ENCODE data around the gene AQP1.

AQP1 gene

DNA sequence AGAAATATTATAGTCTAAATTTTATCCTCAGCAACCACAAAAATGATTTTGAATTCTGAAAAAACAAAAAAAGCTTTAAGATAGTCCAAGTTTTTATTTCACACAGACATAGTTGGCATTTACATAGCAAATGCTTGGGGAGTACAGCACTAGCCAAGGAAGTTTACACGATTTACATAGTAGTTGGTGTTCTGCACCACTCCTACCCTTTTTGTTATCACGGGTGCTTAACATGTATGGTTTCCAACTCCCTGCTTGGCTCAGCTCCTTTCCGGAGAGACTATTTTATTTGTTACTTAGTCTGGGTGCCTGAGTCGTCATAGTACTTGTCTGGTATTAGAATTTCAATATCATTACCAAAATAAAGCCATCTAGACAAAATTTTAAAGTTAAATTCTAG, 43.3 kb downstream of the AQP1 start:
- no peak for ATAC-seq
- Mint-ChIP-seq H3K36me3 (no peaks in the 10 kb centered on the region), H3K27me3 (peaks cover 20% of the 10 kb centered on the region), H3K4me3 (no peak overlapping the region), H3K27ac (no peak overlapping the region), H3K9me3 (peaks cover 19% of the 10 kb centered on the region), H3K4me1 (no peaks in the 10 kb centered on the region)

DNA sequence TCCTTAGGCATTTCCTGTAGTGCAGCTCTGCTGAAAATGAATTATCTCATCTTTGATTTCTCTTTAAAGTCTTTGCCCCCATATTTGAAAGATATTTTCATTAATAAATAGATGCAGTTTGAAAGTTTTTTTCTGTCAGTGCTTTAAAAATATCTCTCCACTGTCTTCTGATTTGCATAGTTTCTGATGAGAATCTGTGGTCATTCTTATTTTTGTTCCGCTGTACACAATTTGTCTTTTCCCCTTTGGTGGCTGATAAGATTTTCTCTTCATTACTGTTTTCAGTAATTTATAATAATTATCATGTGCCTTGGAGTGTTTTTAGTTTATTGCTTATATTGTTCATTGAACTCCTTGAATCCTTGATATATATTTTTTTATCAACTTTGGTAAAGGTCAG, 45.1 kb downstream of the AQP1 start:
- Mint-ChIP-seq H3K27ac (no peak overlapping the region), H3K4me1 (no peaks in the 10 kb centered on the region), H3K9me3 (peaks cover 21% of the 10 kb centered on the region), H3K4me3 (no peak overlapping the region), H3K27me3 (peaks cover 13% of the 10 kb centered on the region), H3K36me3 (no peaks in the 10 kb centered on the region)
- ATAC-seq: no peak

DNA sequence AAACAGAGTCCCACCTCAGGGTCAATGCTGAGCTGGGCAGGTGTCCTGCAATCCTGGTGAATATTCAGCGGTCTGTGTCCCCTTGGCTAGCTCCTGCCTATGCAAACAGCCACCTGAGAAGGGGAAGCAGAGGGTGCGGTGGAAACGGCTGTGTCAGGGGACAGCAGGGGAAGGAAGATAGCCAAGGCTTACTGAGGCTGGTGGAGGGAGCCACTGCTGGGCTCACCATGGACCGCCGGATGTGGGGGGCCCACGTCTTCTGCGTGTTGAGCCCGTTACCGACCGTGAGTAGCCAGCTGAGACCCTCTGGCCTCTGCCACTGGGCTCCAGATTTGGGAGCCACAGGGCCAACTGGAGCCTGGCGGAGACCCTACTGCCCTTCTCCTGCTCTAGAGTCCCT, 52.2 kb downstream of the AQP1 start, which contains the start of gene GHRHR:
TSS of gene GHRHR (plus strand) at position 112 of the 400 bp plus-strand sequence. CDS start at position 228, 116 bp downstream.
- no peaks in the 10 kb centered on the region for H3K36me3 Mint-ChIP-seq
- H3K4me1 Mint-ChIP-seq: peaks cover 8% of the 10 kb centered on the region
- no peak within 1 kb of the TSS for H3K4me3 Mint-ChIP-seq
- no peaks in the 10 kb centered on the region for H3K27me3 Mint-ChIP-seq
- no peak within 1 kb of the TSS for H3K27ac Mint-ChIP-seq
- ATAC-seq: no peak
- H3K9me3 Mint-ChIP-seq: peaks cover 6% of the 10 kb centered on the region

DNA sequence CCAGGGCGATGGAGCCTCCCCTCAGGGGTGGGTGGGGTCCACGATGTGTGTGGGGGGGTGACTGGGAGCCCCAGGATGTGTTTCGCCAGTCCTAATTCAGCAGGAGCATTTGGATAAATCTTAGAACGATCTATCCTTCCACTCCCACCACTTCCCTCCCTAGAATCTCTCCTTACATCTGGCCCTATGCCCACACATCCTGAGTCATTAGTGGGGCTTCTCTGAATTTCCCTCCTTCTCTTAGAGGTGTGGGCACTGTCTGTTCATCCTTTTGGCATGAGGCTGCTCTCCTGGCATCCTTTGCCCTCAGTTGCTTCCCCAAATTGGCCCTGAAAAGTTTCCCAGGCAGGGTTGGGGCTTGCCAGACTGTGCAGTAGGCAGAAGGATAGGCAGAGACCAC, 53.7 kb downstream of the AQP1 start:
- Mint-ChIP-seq H3K9me3 (peaks cover 6% of the 10 kb centered on the region), H3K27me3 (no peaks in the 10 kb centered on the region), H3K36me3 (no peaks in the 10 kb centered on the region), H3K4me1 (peaks cover 13% of the 10 kb centered on the region), H3K27ac (no peak overlapping the region), H3K4me3 (no peak overlapping the region)
- ATAC-seq: no peak

DNA sequence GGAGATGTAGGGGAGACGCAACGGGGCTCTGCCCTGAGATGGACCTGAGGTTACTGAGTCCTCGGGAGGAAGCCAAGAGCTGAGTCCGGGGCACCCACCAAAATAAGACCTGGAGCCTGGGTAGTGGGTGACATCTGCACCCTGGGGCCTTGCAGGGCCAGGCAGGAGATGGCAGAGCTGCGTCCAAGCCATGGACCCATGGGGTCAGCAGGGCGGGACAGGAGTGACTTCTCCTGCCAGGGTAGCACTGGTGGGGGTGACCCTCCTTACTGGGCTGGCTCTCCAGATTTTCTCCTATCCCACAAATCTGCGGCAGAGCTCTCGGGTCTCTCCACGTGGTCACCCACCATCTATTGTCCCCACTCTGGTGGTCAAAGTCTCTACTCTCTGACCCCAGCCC, 54.2 kb downstream of the AQP1 start:
- H3K4me1 Mint-ChIP-seq: peaks cover 13% of the 10 kb centered on the region
- H3K27ac Mint-ChIP-seq: no peak overlapping the region
- peaks cover 6% of the 10 kb centered on the region for H3K9me3 Mint-ChIP-seq
- H3K4me3 Mint-ChIP-seq: no peak overlapping the region
- no peak for ATAC-seq
- H3K27me3 Mint-ChIP-seq: no peaks in the 10 kb centered on the region
- H3K36me3 Mint-ChIP-seq: no peaks in the 10 kb centered on the region

DNA sequence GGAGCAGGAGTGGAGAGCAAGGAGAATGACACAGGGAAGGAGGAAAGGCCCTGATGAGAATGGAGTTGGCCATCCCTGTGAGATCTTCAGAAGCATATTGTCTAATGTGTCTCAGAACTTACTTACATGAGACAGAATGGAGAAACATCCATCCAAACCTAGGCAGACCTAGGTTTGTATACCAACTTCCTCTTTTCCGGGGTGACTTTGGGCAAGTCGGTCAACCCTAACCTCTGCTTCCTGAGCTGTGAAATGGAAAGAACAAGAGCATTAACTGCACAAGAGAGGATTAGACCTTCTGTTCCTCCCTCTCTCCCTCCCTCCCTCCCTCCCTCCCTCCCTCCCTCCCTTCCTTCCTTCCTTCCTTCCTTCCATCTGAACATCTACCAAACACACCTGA, 56.6 kb downstream of the AQP1 start:
- ATAC-seq: peak; percentile 32
- Mint-ChIP-seq H3K4me3 (no peak overlapping the region), H3K4me1 (peaks cover 13% of the 10 kb centered on the region), H3K9me3 (no peaks in the 10 kb centered on the region), H3K27ac (no peak overlapping the region), H3K36me3 (no peaks in the 10 kb centered on the region), H3K27me3 (peaks cover 14% of the 10 kb centered on the region)

DNA sequence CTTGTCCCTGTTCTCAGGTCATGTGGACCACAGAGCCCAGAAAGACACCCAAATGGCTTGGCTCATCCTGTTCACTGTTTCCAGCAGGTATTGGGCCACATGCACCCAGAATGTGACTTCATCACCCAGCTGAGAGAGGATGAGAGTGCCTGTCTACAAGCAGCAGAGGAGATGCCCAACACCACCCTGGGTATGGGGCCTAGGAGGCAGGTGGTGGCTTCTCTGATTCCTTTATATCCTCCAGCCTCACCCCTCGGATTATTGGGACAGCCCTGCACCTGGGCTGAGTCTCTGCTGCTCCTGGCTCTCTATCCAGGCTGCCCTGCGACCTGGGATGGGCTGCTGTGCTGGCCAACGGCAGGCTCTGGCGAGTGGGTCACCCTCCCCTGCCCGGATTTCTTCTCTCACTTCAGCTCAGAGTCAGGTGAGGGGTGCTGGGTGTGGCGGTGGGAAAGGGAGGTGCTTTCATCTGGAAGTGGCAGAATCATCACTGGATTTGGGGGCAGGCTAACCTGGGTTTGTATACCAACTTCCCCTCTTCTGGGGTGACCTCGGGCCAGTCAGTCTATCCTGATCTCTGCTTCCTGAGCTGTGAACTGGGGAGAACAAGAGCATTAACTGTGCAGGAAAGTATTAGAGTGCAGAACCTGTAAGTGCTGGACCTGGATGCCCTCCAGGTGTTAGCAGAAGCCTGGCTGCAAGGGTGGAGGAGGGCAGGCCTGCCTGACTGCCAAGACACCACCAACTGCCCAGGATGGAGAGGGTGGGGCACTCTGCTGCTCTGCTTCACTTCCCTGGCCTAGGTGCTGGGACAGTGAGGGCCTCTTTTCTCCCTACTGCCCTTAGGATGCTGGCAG, 57.3 kb downstream of the AQP1 start:
- Mint-ChIP-seq H3K36me3 (no peaks in the 10 kb centered on the region), H3K4me1 (peaks cover 13% of the 10 kb centered on the region), H3K27ac (no peak overlapping the region), H3K4me3 (no peak overlapping the region), H3K27me3 (peaks cover 17% of the 10 kb centered on the region), H3K9me3 (no peaks in the 10 kb centered on the region)
- peak; percentile 6 for ATAC-seq

DNA sequence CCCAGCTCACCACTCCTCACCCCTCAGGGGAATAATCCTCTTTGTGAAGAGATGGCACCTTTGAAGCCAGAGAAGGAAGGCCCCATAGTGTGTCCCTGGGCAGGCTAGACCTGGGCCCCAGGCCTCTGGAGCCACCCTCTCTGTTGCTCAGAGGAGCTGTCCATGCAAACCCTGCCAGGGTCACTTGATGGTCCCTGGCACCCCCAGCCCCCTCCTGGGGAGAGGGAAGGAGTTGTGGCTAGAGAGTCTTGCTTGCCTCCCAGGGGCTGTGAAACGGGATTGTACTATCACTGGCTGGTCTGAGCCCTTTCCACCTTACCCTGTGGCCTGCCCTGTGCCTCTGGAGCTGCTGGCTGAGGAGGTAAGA, 57.9 kb downstream of the AQP1 start:
- Mint-ChIP-seq H3K27ac (no peak overlapping the region), H3K4me3 (no peak overlapping the region), H3K27me3 (peaks cover 23% of the 10 kb centered on the region), H3K4me1 (peaks cover 18% of the 10 kb centered on the region), H3K9me3 (no peaks in the 10 kb centered on the region), H3K36me3 (no peaks in the 10 kb centered on the region)
- ATAC-seq: no peak

DNA sequence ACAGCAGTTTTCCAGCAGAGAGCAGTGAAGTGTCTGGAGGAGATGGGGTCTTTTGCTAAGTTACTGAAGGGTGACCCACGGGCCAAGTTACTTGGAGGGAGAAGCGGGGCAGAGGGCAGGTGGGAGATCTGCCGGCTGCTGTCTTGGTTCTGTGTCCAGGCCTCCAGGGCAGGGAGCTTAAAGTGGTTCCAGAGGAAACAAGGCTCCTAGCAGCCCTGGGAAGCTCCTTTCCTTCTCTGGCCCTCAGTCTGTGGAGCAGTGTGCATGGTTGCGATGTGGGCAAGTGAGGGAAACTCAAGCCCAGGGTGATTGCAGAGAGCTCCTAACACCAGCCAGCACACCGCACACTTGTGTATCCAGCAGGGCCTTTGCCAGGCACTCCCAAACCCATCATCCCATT, 58.4 kb downstream of the AQP1 start:
- no peak for ATAC-seq
- Mint-ChIP-seq H3K27ac (no peak overlapping the region), H3K4me3 (no peak overlapping the region), H3K9me3 (no peaks in the 10 kb centered on the region), H3K36me3 (no peaks in the 10 kb centered on the region), H3K4me1 (peaks cover 23% of the 10 kb centered on the region), H3K27me3 (peaks cover 28% of the 10 kb centered on the region)

DNA sequence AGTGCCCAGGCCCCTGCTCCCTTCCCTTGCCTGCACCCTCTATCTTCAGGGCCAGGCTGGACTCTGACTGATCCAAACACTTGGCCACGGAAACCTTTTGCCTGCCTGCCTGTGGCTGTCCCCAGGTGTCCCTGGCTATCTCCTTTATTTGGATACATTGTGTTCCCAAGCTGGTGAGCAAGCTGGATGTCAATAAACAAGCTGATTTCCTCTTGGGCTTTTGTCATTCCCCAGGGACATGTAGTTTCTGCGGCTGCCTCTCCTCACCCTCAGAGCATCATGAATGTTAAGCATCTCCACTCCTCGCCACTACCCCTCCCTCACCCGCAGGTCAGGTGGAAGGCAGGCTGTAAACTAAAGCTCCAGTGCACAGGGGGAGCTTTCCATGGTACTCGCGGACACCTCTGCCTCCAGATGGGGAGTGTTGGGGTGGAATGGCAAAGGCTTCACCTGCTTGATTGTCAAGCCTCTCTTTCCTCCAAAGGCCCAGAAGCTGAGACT, 59.0 kb downstream of the AQP1 start:
- H3K36me3 Mint-ChIP-seq: no peaks in the 10 kb centered on the region
- no peaks in the 10 kb centered on the region for H3K9me3 Mint-ChIP-seq
- H3K27me3 Mint-ChIP-seq: peaks cover 29% of the 10 kb centered on the region
- H3K4me3 Mint-ChIP-seq: no peak overlapping the region
- no peak overlapping the region for H3K27ac Mint-ChIP-seq
- no peak for ATAC-seq
- H3K4me1 Mint-ChIP-seq: peaks cover 24% of the 10 kb centered on the region

DNA sequence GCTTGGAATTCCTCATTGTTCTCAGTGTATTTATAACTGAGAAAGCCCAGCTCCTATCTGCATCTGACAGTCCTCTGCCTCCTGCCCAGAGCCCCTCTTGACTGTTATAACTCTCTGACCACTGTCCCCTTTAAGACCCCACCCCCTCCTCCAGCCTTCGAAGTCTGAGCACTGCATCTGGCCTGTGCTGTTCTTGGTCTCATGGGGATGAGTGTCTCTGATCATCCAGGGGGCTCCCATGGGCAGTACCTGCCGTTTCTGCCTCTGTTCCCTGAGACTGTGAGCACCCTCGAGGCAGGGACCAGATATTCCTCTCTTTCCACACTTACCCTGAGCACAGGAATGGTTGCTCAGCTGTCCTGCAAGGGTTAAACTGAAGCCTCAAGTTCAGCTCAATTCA, 59.8 kb downstream of the AQP1 start:
- H3K27ac Mint-ChIP-seq: no peak overlapping the region
- H3K4me1 Mint-ChIP-seq: peaks cover 24% of the 10 kb centered on the region
- no peaks in the 10 kb centered on the region for H3K36me3 Mint-ChIP-seq
- no peak overlapping the region for H3K4me3 Mint-ChIP-seq
- ATAC-seq: no peak
- no peaks in the 10 kb centered on the region for H3K9me3 Mint-ChIP-seq
- H3K27me3 Mint-ChIP-seq: peaks cover 37% of the 10 kb centered on the region

DNA sequence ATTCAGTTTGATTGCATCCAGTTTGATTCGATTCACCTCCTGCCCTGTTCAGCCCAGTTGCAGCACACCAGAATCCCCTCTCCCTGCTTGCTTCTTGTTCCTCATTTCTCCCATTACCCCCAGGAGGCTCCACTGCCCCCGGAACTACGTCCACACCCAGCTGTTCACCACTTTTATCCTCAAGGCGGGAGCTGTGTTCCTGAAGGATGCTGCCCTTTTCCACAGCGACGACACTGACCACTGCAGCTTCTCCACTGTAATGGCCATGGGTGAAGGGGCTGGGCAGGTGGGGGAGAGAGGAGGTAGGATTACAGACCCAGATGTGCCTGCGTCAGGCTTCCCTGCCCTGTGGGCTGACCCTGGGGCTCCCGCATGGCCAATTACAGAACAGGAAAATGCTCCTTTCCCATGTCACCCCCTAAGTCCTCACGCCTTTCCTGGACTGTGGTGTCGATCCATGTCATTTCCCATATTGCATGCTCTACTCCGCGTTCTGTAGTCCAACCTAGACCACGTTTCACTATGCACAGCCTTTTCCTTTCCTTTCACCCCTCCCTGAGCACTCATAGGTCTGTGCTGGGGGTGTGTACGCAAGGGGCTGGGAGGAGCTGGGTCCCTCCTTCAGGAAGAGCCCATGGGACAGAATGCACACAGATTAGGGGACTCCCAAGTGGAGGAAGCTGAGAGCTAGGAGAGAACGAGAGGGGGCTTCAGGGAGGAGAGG, 60.3 kb downstream of the AQP1 start:
- no peak overlapping the region for H3K27ac Mint-ChIP-seq
- no peak for ATAC-seq
- peaks cover 24% of the 10 kb centered on the region for H3K4me1 Mint-ChIP-seq
- no peaks in the 10 kb centered on the region for H3K9me3 Mint-ChIP-seq
- peaks cover 43% of the 10 kb centered on the region for H3K27me3 Mint-ChIP-seq
- no peak overlapping the region for H3K4me3 Mint-ChIP-seq
- no peaks in the 10 kb centered on the region for H3K36me3 Mint-ChIP-seq

DNA sequence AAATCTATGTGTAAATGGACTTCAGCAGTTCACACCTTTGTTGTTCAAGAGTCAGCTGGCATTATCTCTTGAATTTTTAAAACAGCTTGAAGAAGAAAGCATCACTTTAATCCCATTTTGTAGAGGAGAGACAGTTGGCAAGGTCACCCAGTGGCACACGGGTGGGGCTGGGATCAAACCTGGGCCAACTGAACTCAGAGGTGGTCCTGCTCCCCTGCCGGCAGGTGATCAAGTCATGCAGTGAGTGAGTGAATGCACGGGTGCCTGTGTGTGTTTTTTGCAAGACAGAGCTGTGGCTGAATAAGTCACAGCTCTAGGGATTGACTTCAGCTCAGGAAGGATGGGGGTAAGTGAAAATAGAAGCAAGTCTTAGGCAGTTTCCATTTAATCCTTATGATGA, 61.6 kb downstream of the AQP1 start:
- no peaks in the 10 kb centered on the region for H3K36me3 Mint-ChIP-seq
- H3K27me3 Mint-ChIP-seq: peaks cover 55% of the 10 kb centered on the region
- H3K9me3 Mint-ChIP-seq: no peaks in the 10 kb centered on the region
- no peak overlapping the region for H3K27ac Mint-ChIP-seq
- no peak for ATAC-seq
- H3K4me1 Mint-ChIP-seq: peaks cover 21% of the 10 kb centered on the region
- H3K4me3 Mint-ChIP-seq: no peak overlapping the region

DNA sequence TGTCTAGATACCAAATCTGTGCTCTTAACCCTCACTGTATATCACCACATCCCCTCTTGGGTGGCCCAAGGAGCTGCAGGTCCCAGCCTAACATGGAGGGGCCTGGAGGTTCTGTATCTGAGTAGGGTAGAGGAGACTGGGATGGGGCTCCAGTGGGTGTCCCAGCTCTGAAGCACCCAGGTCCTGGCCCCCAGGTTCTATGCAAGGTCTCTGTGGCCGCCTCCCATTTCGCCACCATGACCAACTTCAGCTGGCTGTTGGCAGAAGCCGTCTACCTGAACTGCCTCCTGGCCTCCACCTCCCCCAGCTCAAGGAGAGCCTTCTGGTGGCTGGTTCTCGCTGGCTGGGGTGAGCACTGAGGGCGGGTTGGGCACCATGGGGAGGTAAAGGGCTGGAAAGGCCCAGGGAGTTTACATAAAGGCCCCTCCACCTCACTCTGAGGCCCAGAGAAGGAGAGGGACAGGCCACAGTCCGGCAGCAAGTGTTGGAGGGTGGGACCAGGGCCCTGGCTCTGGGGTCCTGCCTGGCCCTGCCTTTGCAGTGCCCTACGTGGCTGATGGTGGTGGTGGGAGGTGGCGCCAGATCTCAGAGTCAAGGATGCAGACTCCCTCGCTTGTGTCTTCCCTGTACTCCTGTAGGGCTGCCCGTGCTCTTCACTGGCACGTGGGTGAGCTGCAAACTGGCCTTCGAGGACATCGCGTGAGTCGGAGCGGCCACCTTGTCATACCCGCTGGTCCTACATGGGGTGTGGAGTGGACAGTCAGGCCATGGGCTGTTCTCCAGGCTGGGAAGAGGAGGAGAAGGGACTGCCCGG, 62.3 kb downstream of the AQP1 start:
- Mint-ChIP-seq H3K4me1 (peaks cover 14% of the 10 kb centered on the region), H3K27me3 (peaks cover 62% of the 10 kb centered on the region), H3K36me3 (no peaks in the 10 kb centered on the region), H3K9me3 (no peaks in the 10 kb centered on the region), H3K27ac (peak overlapping the region; percentile 53), H3K4me3 (no peak overlapping the region)
- ATAC-seq: no peak

DNA sequence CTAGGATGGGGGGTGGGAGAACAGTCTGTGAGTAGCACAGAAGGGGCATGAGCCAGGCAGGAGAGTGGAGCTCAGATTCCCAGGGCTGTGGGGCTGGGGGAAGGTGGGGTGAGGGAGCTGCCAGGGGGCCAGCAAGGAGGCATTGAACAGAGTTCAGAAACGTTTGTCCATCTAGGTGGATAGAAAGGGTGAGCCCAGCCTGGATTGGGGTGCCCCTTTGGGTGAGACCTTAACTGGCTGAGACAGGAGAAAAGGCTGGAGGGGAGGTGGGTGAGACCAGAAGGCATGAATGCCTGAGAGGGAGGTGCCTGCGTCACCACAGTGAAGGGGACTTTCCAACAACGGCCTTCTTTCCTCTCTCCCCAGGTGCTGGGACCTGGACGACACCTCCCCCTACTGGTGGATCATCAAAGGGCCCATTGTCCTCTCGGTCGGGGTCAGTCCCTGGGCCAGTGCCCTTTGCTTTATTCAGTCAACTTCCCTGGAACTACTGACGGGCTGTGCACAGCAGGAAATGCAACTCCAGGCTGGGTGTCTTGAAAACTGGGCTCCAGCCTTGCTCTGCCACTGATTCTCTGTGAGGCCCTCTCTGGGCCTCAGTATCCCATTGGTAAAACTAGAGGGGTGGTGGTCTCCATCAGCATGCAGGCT, 63.1 kb downstream of the AQP1 start:
- peaks cover 70% of the 10 kb centered on the region for H3K27me3 Mint-ChIP-seq
- no peaks in the 10 kb centered on the region for H3K9me3 Mint-ChIP-seq
- ATAC-seq: peak; percentile 78
- peak overlapping the region; percentile 53 for H3K27ac Mint-ChIP-seq
- H3K4me1 Mint-ChIP-seq: peaks cover 11% of the 10 kb centered on the region
- no peaks in the 10 kb centered on the region for H3K36me3 Mint-ChIP-seq
- no peak overlapping the region for H3K4me3 Mint-ChIP-seq

Data from stimulated activated memory B cell treated with anti-CD40 and anti-IgM and Interleukin-4, amounts not matched to agents 10 μg/mL and 1 μg/mL and 100 μg/mL, for 72 hours (primary cell).